GM18511 (cell line): Measurements from ENCODE around the gene CD300LG.
"Not testable (repeated sequence)": the region's sequence is repeated elsewhere in the genome, so short reads cannot be mapped to it uniquely, and the experiment has no call there.

ENCODE experiments used
- ATAC-seq: cut with Tn5 transposase; IDR thresholded peaks from one replicate; pipeline ENCODE4 v1.9.1; 2021; ENCODE audit warnings: mild to moderate bottlenecking, moderate library complexity; ENCODE audit not compliant: unreplicated experiment

Gene CD300LG, protein sequence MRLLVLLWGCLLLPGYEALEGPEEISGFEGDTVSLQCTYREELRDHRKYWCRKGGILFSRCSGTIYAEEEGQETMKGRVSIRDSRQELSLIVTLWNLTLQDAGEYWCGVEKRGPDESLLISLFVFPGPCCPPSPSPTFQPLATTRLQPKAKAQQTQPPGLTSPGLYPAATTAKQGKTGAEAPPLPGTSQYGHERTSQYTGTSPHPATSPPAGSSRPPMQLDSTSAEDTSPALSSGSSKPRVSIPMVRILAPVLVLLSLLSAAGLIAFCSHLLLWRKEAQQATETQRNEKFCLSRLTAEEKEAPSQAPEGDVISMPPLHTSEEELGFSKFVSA

DNA sequence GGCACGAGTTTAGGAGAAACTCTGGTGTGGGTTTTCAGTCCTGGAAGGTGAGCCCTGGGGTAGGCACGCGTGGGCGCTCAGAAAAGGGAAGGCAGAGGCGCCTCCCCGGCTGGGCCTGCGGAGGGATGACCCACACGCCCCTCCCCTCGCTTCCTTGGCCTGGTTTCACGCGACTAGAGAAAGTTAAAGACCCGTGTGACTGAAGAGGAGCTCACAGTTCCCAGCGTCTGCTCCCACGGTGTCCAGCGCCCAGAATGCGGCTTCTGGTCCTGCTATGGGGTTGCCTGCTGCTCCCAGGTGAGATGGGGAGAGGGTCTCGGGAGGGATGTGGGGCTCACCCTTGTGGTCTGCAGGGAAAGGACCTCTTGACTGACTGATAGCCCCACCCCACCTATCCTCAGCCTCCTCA lies at the start of gene CD300LG:
Gene CD300LG (plus strand): TSS at position 214 of the 409 bp plus-strand sequence. CDS start 41 bp downstream, at position 255.
- ATAC-seq = no peak

DNA sequence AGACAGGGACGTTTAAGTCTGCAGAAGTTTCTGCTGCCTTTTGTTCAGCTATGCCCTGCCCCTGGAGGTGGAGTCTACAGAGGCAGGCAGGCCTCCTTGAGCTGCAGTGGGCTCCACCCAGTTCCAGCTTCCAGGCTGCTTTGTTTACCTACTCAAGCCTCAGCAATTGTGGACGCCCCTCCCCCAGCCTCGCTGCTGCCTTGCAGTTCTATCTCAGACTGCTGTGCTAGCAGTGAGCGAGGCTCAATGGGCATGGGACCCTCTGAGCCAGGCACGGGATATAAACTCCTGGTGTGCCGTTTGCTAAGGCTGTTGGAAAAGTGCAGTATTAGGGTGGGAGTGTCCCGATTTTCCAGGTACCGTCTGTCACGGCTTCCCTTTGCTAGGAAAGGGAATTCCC lies 49.0 kb upstream of the CD300LG start:
- ATAC-seq = not testable (repeated sequence)

DNA sequence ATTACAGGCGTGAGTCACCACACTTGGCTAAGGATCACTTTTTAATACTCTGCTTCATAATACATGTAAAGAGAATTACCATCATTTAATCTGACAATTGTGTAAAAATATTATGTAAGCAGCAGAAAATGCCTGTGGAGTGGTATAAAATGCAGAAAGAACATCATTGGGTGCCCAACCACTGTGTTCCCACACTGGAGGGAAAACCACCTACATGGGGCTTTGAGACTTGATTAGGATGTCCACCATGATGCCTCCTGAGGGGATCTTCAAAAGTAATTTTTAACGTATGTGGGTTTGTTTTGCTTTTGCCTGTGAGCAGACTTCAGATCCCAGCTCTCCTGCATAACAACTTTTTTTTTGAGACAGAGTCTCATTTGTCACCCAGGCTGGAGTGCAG lies 47.9 kb upstream of the CD300LG start:
- ATAC-seq = no peak

- ATAC-seq = no peak
These were observed 46.2 kb upstream of the CD300LG start for GRCh38 chr17:43800736-43801135.

- no peak for ATAC-seq
These were observed 45.1 kb upstream of the CD300LG start for GRCh38 chr17:43801844-43802243.

DNA sequence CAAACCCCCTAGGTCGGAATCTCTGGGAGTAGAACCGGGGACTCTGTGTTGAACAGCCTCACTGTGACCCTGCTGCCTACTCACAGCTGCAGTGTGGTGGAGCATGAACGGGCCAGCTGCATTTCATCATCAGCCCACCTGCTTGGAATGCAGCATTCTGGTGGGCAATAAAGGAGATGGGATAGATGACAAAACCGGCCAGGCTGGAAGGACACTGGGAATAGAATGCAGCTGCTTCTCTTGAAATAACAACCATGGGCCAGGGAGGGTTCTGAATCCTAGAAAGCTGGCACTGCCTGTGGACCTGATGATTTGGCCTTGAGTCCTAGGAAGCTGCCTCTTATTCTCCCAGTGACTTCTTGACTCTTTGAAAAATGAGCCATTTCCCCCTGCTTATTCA lies 43.2 kb upstream of the CD300LG start:
- ATAC-seq = no peak

GRCh38 chr17:43805117-43805516 lies 41.9 kb upstream of the CD300LG start:
- no peak for ATAC-seq

DNA sequence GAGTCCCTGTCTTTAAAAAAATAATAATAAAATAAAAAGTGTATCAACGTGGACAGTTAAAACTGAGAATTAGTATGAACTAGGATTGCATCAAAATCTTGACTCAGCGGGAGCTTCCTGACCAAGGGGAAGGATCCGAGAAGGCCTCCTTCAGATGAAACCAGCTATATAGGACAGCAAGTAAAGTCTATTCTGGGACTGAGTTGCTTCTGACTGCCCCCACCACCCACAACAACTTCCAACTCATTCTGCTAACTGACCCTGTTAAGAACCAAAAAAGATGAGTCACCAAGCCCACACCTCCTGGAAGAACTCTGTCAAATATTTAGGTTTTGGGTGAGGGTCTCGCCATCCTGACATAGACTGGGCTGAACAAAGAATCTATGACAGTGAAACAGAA lies 38.9 kb upstream of the CD300LG start:
- no peak for ATAC-seq

DNA sequence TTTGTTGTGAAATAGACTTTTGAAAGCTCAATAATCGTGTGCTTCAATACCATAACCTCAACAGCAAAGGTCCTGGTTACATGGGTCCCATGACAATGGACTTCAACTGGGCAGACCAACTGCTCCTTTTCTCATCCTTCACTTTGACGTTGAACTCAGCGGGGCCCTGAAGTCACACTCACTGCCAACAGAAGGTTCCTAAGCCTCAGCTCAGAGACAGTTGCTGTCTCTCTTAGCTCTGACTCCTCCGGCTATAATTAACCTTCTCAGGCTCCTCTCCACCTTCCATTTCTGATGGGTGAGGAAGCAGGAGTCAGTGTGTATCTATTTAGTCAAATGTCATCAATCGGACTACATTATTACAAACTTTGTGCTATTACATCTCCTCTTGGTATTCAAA lies 37.9 kb upstream of the CD300LG start:
- no peak for ATAC-seq

DNA sequence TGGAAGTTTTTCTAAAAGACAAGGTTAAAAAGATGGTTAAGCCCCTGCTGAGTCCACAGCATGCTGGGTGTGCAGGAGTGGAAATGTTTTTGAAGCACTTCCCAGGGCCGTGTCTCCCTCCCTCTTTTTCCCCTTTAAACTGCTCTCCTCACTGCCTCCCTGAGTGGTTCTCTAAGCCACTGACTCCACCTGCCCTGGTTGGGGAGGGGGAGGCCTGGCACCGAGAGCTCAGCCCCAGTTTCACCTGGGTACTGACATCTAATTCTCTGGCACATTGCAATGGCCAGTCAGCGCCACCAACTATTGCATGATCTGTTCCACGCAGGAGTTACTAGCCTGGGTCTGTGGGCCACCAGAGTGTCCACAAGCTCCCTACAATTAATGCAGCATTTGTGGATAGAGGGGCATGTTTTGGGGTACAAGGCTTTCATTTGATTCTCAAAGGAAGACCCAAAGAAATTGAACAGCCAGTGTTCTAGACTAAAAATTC lies 36.7 kb upstream of the CD300LG start:
- ATAC-seq = no peak

DNA sequence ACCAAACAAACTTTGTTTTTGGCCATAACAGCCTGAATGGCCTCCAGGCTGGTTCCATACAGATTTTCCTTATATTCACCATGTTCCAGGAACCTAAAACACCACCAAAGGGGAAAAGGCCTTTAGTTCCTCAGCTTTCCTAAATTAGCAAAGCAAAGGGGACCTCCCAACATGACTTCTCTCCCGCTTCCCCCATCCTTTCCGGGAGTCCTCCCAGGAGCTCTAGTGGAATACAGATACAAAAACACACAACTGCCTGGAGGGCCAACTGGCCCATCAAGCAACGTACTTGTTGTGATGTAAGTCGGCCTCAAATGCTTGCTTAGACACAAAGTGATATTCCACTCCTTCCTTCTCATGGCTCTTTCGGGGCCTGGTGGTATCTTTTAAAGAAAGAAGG lies 36.2 kb upstream of the CD300LG start:
- no peak for ATAC-seq

- no peak for ATAC-seq
These were observed 34.3 kb upstream of the CD300LG start for GRCh38 chr17:43812396-43813265.

DNA sequence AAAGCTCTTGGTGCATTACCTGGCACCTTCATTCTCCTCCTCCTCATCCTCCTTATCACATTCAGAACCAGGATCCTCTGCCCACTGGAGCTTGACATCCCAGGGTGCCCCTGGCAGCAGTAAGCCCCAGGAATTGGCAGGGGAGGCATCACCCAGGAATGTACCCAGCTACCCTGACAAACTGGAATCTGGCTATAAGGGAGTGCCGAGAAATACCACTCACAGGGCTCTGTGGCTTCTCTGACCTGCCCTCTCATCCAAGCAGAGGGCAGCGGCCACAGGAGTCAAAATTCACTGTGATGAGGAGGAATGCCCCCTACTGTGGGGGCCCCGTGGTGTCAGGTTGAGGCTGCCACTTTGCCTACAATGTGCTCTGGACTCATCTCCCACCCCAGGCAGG lies 33.6 kb upstream of the CD300LG start:
- ATAC-seq = no peak

GRCh38 chr17:43814026-43814425 lies 33.0 kb upstream of the CD300LG start:
- no peak for ATAC-seq

- ATAC-seq = no peak
These were observed 32.3 kb upstream of the CD300LG start for GRCh38 chr17:43814714-43815113.

DNA sequence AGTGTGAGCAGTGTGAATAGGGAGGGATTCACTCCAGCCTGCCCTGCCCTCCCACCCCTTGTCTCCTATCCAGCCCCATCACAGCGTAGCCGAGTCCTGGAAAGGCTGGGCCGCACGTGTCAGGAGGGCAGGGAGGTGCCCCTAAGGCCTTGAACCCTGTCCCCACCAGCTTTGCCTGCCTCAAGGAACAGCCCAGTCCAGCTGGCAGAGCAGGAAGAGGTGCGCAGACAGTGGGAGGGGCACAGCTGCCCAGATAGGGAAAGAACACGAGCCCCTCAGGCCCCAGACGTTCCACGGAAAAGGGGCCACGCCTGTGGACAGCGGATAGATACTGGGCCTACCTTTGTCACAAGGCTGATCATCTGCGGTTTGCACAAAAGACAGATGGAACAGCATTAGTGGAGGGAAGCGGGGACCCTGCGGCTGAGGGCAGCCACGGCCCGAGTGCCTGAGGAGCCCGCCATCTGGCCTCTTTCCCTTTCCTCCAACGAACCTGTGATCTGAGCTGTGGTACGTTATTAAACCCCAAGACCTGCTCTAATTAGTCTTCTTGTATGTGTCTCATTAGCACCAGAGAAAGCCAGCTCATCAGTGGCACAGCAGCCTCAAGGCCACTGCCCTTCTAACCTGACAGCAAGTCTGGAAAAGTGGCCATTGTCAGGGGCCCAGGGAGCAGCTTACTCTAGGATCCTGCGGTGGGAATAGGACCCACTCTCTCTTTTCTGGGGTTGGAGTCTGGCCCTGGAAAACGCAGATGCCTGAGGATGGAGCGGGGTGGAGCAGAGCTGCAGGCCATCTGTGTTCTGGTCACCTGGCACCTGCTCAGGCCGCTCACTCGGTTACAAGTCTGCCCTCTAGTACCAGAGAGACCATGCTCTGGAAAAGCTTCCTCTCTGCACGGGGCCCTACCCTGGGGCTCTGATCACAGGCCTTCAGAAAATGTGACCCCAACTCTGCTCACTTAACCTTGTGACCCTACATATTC lies 30.3 kb upstream of the CD300LG start:
- no peak for ATAC-seq

DNA sequence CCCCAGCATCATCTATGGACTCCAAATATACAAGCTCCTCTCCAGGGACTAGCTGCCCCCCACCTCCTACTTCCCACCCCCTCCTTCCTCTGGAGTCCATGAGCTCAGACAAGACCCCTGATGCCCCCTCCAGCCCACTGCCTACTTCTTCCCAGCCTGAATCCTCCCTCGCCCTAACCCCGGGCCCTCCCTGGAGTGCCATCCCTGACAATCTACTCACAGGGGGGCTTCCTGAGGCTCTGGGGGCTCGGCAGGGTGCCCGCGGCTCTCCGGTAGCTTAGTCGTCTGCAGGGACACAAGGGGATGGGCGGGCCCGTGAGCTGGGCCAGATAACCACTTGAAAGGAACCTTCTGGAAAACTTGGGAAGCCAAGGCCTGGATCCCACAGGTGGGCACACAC lies 29.1 kb upstream of the CD300LG start:
- ATAC-seq = no peak

DNA sequence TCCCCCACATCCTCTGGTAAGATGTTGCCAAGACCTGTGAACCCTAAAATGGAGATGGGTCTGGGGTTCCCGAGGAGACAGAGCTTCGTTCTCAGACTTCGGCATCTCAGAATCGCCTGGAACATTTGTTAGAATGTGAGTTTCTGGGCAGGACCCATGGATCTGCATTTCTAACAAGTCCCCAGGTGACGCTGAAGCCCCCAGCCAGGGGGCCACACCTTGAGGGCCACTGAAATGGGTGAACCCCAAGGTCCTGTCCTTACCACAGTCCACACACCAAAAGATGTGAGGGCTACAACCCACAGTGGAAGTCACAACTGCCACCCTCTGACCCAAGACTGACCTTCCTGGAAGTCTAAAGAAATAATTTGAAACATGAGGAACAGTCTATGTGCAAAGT lies 28.0 kb upstream of the CD300LG start:
- no peak for ATAC-seq

DNA sequence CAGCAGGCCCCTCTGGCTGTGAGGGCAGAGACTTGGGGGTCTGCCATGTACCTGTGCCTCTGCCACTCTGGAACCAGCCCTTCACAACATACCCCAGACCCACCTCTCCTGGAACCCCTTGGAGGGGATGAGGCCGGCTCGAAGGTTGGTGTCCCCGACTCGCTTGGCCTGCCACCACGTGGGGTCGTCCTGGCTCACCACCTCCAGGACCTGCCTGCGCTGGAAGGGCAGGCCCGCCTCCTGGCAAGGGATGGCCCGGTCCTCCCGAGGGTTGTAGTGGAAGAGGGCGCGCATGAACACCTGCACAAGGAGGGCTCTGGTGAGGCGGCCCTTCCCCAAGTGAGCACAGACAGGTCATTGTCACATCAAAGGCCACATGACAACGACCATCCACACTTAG lies 26.2 kb upstream of the CD300LG start:
- no peak for ATAC-seq

GRCh38 chr17:43822570-43823190 lies 24.3 kb upstream of the CD300LG start:
- ATAC-seq = no peak
